Fibroblast of lung (primary cell): ENCODE data around the gene S1PR5. TPM values are rescaled to one million over a fixed set of nuclear protein-coding genes. Genes with fewer than 3 reads are reported as not detected.

Experiments used
- DNase-seq, 2 donors: peaks; one replicate each; pipeline versions ENCODE4 v3.0.0 to v3.0.0-alpha.2; 2010; ENCODE audit warnings: low read depth in 2 of 2
- H2AFZ ChIP-seq: 2 replicates; pipeline ENCODE4 v1.5.1; 2012; ENCODE audit warnings: low read length, control low read depth, inconsistent platforms
- H3K27ac ChIP-seq: 2 replicates; pipeline ENCODE4 v1.5.1; 2011; ENCODE audit warnings: low read length, control low read depth; ENCODE audit not compliant: insufficient read depth
- H3K27me3 ChIP-seq: 2 replicates; pipeline ENCODE4 v1.5.1; 2011; ENCODE audit warnings: mild to moderate bottlenecking, low read length; ENCODE audit not compliant: control insufficient read depth, insufficient read depth
- H3K36me3 ChIP-seq: 2 replicates; pipeline ENCODE4 v1.5.1; 2011; ENCODE audit warnings: low read length; ENCODE audit not compliant: control insufficient read depth, insufficient read depth
- H3K4me1 ChIP-seq: 2 replicates; pipeline ENCODE4 v1.5.1; 2011; ENCODE audit warnings: low read length; ENCODE audit not compliant: control insufficient read depth, insufficient read depth; ENCODE audit errors: extremely low read depth
- H3K4me2 ChIP-seq: 2 replicates; pipeline ENCODE4 v1.5.1; 2011; ENCODE audit warnings: low read length, control low read depth; ENCODE audit not compliant: insufficient read depth; ENCODE audit errors: extremely low read depth
- H3K4me3 ChIP-seq, 4 experiments: fragments of 200-600 bp in 1 of 4; sonication (generic) in 1 of 4; replicated peaks in 1 of 4; 2 replicates each; pipeline ENCODE4 v1.5.1; 2011 to 2016; ENCODE audit warnings: low read length in 4 of 4, low read depth in 3 of 4, mild to moderate bottlenecking in 3 of 4, control low read depth in 2 of 4, inconsistent platforms in 1 of 4, mixed read lengths in 1 of 4; ENCODE audit not compliant: insufficient read depth in 1 of 4; ENCODE audit errors: control extremely low read depth in 1 of 4
- H3K79me2 ChIP-seq: 2 replicates; pipeline ENCODE4 v1.5.1; 2012; ENCODE audit warnings: mild to moderate bottlenecking, low read length, inconsistent platforms; ENCODE audit not compliant: control insufficient read depth, insufficient read depth
- H3K9ac ChIP-seq: 2 replicates; pipeline ENCODE4 v1.5.1; 2011; ENCODE audit warnings: mild to moderate bottlenecking, low read length, control low read depth; ENCODE audit not compliant: insufficient read depth
- H3K9me3 ChIP-seq: 2 replicates; pipeline ENCODE4 v1.5.1; 2012; ENCODE audit warnings: low read depth, low read length; ENCODE audit not compliant: control insufficient read depth, insufficient read depth
- H4K20me1 ChIP-seq: 2 replicates; pipeline ENCODE4 v1.5.1; 2011; ENCODE audit warnings: low read length; ENCODE audit not compliant: control insufficient read depth, insufficient read depth; ENCODE audit errors: extremely low read depth
- CTCF ChIP-seq, 2 donors: IDR thresholded peaks in 1 of 2; conservative IDR thresholded peaks in 1 of 2; 1 replicate in 1 of 2; 2 replicates in 1 of 2; pipeline ENCODE4 v1.5.1; 2011 to 2012; ENCODE audit warnings: low read length in 2 of 2, control low read depth in 1 of 2, inconsistent platforms in 1 of 2, low read depth in 1 of 2, mild to moderate bottlenecking in 1 of 2
- EZH2 ChIP-seq: IDR thresholded peaks from 2 replicates; pipeline ENCODE4 v1.5.1; 2012; ENCODE audit warnings: low read length, control low read depth, mild to moderate bottlenecking; ENCODE audit errors: missing control alignments
- polyA plus RNA-seq, 2 donors: library from polyadenylated mRNA; depleted of rRNA in 1 of 2; stranded (reverse) in 1 of 2; unstranded in 1 of 2; fragments of >200 nt; gene quantifications; 2 replicates each; pipeline ENCODE4 v1.2.1, GENCODE V29; 2011 to 2012; ENCODE audit warnings: missing spikeins in 1 of 2
- total RNA-seq: library from RNA; depleted of rRNA; stranded (reverse); fragments of >200 nt; gene quantifications from 2 replicates; pipeline ENCODE4 v1.2.1, GENCODE V29; 2014

S1PR5 gene
- total and polyA plus RNA-seq, 2 donors (not counting 1 experiment from before 2014, with no cell fraction given): 0.19 TPM; not detected in 1

- no peaks in the 10 kb centered on the region for H3K4me1 ChIP-seq
- TF ChIP-seq CTCF (conservative IDR thresholded peaks at IDR 0.05 in 1 of 2, IDR thresholded peaks at IDR 0.05 in 1 of 2; ENCODE audit: low read depth in 1 of 2, low read length in 2 of 2) (no peak), EZH2 (no peak)
- no peak for DNase-seq
- no peaks in the 10 kb centered on the region for H3K27me3 ChIP-seq
- no peaks in the 10 kb centered on the region for H3K9me3 ChIP-seq
- H3K9ac ChIP-seq: no peak overlapping the region
- H3K4me3 ChIP-seq: no peak overlapping the region
- peaks cover 19% of the 10 kb centered on the region for H3K79me2 ChIP-seq
- H3K4me2 ChIP-seq: no peak overlapping the region
- no peak overlapping the region for H2AFZ ChIP-seq
- peaks cover 25% of the 10 kb centered on the region for H3K36me3 ChIP-seq
- no peaks in the 10 kb centered on the region for H4K20me1 ChIP-seq
- no peak overlapping the region for H3K27ac ChIP-seq
These were observed 25.7 kb downstream of the S1PR5 start for GRCh38 chr19:10491472-10492047.

- H3K4me2 ChIP-seq: no peak overlapping the region
These were observed 30.7 kb downstream of the S1PR5 start for GRCh38 chr19:10486551-10486950.

GRCh38 chr19:10478903-10479384 is 38.3 kb downstream of the S1PR5 start:
- DNase-seq: peak; percentile 83 to 86
- H2AFZ ChIP-seq: peak overlapping the region; percentile 50
- peak overlapping the region; percentile 23 to 43 (median 36) for H3K4me3 ChIP-seq
- no peaks in the 10 kb centered on the region for H3K36me3 ChIP-seq
- no peaks in the 10 kb centered on the region for H3K79me2 ChIP-seq
- TF ChIP-seq EZH2 (no peak), CTCF (conservative IDR thresholded peaks at IDR 0.05 in 1 of 2, IDR thresholded peaks at IDR 0.05 in 1 of 2; ENCODE audit: low read depth in 1 of 2, low read length in 2 of 2) (peak; percentile 23 to 40)
- H3K9me3 ChIP-seq: no peaks in the 10 kb centered on the region
- peak overlapping the region; percentile 46 for H3K9ac ChIP-seq
- H3K27me3 ChIP-seq: no peaks in the 10 kb centered on the region
- no peaks in the 10 kb centered on the region for H4K20me1 ChIP-seq
- peak overlapping the region; percentile 10 for H3K27ac ChIP-seq
- peak overlapping the region; percentile 88 for H3K4me2 ChIP-seq
- peaks cover 3% of the 10 kb centered on the region for H3K4me1 ChIP-seq

More at GRCh38 chr19:10486551-10486950, 30.7 kb downstream of the S1PR5 start:
- DNase-seq: no peak
- Histone ChIP-seq H3K36me3 (peaks cover 23% of the 10 kb centered on the region), H3K9ac (no peak overlapping the region), H2AFZ (no peak overlapping the region), H3K27ac (no peak overlapping the region), H3K9me3 (no peaks in the 10 kb centered on the region), H4K20me1 (no peaks in the 10 kb centered on the region), H3K79me2 (peaks cover 8% of the 10 kb centered on the region), H3K4me3 (no peak overlapping the region), H3K27me3 (no peaks in the 10 kb centered on the region), H3K4me1 (no peaks in the 10 kb centered on the region)
- TF ChIP-seq EZH2 (no peak), CTCF (conservative IDR thresholded peaks at IDR 0.05 in 1 of 2, IDR thresholded peaks at IDR 0.05 in 1 of 2; ENCODE audit: low read depth in 1 of 2, low read length in 2 of 2) (no peak)
